GM19452 (cell line): ENCODE measurements around the gene SHROOM2.
"Not testable (repeated sequence)": the region's sequence is repeated elsewhere in the genome, so short reads cannot be mapped to it uniquely, and the experiment has no call there.

Experiments
- ATAC-seq: cut with Tn5 transposase; IDR thresholded peaks from one replicate; pipeline ENCODE4 v1.9.1; 2021; ENCODE audit not compliant: unreplicated experiment

Gene SHROOM2

DNA sequence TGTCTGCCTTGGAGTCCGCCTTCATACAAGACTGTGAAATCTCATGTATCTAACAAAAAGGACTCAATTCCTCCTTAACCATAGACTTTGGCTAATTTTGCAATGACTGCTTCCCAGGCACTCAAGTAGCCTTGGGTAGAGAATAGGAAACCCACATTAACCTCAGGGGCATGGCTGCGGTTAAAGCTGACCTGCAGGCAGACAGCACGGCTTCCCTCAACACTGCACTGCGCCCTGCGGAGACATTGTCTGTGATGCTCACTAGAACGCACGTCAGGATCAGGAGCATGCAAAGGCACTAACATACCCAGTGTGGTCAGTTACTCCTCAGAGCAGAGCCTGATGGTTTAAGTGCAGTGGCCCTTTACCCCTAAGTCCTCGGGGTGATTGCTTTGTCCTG lies 10.3 kb upstream of the SHROOM2 start:
- no peak for ATAC-seq

DNA sequence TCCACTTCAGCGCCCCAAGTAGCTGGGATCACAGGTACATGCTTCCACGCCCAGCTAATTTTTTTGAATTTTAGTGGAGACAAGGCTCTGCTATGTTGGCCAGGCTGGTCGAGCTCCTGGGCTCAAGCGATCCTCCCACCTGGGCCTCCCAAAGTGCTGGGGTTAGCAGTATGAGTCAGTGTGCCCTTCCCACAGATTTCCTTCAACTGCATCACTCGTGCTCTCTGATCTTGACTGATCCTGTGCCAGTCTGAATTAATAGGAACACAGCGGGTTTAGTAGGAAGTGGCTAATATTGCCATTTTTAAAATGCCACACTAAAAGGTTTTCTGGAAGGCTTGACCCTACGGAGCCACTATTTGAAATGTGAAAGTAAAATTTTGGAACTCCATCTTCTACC lies 4.3 kb upstream of the SHROOM2 start:
- ATAC-seq: no peak

DNA sequence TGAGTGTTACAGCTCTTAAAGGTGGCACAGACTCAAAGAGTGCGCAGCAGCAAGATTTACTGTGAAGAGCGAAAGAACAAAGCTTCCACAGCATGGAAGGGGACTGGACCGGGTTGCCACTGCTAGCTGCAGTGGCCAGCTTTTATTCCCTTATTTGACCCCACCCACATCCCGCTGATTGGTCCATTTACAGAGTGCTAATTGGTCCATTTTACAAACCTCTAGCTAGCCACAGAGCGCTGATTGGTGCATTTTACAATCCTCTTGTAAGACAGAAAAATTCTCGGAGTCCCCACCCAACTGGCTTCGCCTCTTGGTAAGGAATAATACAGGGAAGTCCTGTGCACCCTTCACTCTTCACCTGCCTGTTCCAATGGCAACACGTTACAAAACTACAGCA lies 1.9 kb upstream of the SHROOM2 start:
- no peak for ATAC-seq

DNA sequence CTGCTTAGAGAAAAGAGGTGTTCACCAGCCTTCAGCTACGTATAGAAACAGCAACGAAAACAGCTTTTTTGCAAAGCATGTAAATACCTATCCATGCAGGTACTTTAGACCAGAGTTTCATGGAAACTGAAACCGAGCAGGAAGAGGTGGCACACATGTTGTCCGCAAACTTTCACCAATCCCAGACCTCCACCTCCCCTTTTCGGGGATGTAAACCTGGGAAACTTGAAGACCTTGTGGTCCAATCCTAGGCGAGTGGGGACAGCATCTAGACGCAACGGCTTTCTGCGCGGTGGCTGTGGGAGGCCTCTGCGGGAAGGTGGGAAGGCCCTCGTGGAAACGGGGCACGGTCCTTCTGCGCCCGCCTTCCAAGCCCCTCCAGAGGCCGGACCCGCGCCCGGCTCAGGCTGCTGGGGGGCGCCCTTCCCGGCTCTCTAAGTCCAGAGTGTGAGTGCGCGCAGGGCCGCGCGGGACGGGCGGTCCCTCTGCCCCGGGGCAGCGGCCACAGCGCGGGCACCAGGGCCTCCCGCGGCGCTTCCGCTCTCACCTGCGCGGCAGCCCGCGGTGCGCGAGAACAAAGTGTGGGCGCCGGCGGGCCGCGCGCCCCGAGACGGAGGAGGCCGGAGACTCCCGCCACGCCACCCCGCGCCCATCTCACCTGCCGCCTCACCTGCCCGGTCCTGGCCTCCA lies 830 bp upstream of the SHROOM2 start:
- ATAC-seq: no peak

DNA sequence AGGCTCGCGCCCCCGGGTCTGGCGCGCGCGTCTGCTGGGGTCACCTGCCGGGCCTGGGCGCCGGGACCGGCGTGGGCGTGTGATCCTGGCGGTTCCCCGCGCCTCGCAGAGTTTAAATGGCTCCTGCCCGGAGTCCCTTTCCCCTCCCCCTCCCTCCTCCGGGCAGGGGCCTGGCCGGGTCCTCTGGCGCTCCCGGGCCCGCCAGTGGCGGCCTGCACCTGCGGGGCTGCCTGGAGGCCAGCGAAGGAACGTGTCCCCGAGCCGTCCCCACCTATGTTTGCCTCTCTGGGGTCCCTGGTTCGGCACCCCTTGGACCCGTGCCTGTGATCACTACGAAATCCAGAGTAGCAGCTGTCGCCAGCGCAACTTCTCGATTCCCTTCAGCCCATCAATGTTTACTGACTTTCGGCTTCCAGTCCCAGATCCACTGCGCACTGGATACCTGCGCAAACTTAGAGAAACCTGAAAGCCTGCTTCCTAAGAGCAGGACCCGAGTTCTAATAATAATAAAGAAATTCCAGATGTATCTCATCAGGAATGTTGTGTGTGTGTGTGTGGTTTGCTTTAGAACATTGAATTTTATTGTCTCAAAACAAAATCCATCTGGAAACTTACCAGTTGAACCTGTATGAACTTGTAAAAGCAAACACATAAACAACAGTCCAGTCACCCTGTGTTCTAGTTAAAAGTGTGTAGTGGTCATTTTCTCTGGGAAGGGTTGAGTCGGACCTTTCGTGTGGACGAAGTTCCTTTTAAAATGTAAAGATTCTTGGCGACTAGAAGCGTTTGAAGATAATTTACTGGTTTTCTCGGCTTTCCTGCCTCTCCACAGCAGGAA lies 788 bp downstream of the SHROOM2 start:
- no peak for ATAC-seq

DNA sequence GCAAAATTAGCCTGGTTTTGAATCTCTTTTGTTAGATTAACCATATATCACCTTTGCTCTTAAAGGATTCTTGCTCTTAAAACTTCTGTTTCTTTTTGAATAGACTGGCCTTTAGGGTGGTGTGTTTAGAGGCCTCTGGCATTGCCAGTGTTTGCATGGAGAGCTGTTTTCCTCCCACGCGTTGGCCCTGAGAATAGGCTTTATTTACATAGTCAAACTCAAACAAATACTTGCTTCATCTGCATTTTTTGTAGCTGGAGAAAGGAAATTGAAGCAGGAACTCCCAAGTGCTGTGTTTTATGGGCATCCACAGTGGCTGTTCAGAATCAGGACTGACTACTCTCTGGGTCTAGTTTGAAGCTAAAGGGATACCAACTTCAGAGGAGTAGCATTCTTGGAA lies 2.7 kb downstream of the SHROOM2 start:
- no peak for ATAC-seq

DNA sequence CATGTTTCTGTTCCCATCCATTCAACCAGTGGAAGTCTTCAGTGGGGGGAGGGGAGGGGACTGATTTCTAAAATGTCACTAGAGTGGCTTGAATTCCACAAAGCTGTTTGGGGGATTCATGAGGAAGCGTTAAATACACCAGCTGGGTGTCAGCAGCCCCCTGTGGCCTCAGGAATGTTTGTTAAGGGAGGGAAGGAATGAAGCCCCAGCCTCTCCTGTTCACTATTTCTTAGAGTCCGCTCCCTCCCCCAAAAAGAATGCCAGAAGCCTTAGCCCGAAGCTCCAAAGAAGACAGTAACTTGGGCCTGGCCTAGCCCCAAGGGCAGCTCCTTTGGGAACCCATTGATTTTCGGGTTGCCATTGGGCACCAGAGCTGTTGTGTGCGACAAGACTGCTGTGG lies 3.3 kb downstream of the SHROOM2 start:
- no peak for ATAC-seq

DNA sequence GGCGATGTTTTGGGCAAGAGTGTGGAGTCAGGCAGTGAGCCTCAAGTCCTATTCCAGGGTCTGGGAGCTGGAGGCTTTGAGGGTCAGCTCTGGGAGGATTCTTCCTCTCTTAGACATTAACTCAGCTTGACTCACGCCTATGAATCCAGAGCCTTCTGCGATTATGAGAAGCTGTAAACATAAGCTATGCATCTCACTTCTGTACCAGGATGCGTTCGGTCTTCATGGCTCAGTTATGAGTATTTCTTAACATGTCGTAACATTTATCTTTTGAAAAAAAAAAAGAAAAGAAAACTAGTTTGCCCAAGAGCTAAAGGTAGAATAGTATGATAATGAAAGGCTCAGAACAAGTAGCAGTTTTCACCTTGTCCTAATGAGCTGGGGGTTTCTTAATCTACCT lies 4.6 kb downstream of the SHROOM2 start:
- ATAC-seq: no peak

DNA sequence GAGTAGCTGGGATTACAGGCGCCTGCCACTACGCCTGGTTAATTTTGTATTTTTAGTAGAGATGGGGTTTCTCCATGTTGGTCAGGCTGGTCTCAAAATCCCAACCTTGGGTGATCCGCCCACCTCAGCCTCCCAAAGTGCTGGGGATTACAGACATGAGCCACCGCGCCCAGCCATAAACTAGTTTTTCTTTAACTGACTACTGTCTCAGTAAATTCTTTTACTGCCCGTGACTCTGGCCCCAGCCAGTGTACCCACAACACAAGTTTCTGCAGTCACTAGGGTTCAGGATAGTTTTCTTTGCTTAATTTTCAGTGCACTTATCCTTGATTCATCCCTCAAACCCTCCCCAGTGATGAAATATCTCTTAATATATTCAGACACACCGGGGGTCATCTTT lies 8.3 kb downstream of the SHROOM2 start:
- ATAC-seq: no peak

DNA sequence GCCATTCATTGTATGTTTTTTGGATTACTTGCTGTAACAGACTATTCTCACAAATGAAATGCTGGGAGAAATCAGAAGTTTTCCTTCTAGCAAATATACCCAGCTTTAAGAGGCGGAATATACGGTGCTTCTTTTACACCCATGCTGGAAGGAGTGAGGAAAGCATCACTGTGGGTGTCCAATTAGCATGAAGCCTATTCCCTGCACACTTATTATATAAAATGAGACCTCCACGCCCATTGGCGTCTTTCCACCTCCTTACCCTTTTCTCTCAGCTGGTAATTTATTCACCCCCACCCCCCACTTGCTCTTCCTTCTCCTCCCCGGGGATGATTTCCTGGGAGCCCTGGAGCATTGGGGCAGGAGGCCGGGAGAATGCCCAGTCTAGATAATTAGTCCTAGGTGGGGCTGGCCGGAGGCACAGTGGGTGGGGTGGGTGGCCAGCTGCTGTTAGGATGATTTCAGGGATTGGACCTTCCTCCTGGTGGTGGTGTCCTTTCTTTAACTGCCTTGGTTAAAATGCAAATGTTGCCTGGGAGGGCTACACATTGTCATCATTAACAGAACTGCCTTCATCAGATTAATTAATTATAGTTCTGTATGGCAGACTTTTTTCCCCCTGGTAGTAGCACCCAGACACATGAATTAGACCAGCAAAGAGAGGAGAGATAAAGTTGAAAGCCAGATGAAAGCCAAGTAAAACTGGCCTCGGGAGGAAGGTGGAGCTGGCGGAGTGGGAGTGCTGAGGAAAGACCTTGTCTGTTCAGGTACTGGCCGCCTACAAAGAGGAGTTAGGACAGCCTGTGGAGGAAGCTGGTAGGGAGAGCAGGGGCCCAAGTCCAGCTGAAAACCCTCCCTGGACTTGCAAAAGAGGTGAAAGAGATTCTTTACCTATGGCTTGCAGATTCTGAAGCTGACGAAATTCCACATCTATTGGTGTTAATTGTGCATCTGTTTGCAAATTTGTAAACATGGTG lies 11.4 kb downstream of the SHROOM2 start:
- no peak for ATAC-seq

DNA sequence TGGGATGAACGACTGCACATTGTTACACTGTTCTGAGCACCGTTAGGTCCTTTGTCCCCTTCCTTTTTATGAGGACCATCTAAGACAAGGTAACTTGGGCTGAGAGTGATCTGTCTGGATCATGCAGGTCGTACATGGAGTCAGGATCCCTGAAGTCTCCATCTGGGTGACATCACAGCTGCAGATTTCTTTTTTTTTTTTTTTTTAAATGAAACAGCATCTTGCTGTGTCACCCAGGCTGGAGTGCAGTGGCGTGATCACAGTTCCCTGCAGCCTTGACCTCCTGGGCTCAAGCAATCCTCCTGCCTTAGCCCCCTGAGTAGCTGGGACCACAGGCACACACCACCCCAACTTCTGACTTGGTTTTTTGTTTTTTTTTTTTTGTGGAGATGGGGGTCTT lies 16.5 kb downstream of the SHROOM2 start:
- ATAC-seq: no peak

DNA sequence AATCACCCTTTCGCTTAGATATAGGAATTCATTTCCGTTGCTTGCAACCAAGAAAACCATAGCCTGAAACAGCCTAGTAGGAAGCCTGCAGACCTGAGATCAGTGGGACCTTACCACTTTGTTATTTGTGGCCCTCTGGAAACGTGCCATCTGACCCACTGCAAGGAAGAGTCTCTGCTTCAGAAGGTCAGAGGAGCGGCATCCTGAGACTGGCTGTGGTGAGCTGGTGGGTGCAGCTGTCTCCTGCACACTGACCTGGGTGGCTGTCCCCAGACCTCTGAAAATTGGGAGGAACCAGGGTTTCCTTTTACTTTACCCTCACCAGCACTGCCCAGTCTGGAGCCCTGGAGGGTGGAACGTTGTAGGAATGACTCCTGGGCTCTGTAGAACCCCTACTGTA lies 18.2 kb downstream of the SHROOM2 start:
- no peak for ATAC-seq

DNA sequence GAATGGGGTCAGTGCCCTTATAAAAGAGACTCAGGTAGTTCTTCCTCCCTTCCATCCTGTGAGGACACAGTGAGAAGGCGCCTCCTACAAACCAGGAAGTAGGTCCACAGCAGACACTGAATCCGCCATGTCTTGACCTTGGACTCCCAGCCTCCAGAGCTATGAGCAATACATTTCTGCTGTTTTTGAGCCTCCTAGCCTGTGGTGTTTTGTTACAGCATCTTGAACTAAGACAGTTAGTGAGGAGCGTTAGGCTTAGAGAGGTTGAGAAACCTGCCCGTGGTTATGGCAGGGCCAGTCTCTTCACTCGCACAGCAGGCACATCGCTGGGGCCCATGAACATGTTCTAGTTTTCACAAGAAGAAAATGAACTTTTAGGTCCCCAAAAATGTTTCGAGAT lies 19.7 kb downstream of the SHROOM2 start:
- ATAC-seq: no peak

DNA sequence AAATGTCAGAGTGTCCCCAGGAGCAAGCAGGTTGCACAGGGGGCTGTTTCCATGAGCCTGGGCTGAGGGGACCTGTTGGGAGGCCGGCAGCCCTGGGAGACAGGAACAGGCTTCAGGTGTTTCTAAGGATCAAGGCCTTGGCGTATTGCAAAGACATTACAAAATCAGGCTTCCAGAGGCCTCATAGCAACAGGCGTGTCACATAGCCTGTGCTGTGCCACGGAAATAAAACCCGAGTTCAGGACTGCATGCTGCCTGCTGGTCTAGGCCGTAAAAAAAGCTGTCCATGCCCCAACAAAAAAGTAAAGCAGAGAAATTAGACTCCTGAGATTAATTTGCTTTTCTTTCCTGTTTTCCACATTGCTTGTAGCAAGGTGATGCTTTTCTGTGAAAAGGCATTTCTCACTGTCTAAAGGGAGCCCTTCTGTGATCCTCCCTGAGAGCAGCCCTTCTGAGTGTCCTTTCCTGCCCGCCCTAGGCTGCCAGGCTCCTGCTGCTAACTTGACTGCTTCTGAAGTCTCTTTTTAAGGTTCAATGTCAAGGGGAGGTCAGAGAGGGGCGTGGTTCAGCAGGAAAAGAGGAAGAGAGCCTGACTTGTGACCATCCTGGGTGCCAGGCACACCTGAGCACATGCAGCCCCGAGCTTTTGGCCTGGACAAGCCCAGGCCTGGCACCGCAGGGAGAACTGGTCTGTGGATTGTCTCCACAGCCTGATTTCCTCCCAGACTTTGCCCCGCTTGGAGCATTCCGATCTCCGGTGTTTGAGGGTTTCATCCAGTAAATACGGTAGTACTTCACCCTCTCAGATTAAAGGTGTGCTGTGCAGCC lies 21.3 kb downstream of the SHROOM2 start:
- ATAC-seq: no peak

DNA sequence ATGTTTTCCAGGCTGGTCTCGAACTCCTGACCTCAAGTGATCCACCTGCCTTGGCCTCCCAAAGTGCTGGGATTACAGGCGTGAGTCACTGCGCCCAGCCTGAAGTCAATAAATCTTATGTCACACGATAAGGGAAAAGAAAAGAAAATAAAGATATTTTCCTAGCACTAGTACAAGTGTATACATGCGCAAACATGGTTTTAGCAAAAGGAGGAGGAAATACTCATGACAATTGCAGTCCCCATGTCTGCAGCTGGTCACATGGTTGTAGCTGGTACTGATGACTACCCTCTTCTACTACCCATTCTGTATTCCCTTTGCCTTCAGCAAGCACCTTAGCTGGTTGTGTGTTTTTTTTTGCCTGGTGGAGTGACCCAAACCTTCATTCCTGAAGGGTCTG lies 23.6 kb downstream of the SHROOM2 start:
- ATAC-seq: not testable (repeated sequence)

DNA sequence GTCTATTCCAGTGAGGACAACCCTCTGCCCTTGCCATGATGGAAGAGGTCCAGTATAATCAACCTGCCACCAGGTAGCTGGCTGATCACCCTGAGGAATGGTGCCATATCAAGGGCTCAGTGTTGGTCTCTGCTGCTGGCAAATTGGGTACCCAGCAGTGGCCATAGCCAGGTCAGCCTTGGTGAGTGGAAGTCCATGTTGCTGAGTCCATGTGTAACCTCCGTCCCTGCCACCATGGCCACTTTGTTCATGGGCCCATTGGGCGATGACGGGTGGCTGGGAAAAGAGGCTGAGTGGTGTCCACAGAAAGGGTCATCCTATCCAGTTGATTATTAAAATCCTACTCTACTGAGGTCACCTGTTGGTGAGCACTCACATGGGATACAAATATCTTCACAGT lies 24.9 kb downstream of the SHROOM2 start:
- ATAC-seq: not testable (repeated sequence)

DNA sequence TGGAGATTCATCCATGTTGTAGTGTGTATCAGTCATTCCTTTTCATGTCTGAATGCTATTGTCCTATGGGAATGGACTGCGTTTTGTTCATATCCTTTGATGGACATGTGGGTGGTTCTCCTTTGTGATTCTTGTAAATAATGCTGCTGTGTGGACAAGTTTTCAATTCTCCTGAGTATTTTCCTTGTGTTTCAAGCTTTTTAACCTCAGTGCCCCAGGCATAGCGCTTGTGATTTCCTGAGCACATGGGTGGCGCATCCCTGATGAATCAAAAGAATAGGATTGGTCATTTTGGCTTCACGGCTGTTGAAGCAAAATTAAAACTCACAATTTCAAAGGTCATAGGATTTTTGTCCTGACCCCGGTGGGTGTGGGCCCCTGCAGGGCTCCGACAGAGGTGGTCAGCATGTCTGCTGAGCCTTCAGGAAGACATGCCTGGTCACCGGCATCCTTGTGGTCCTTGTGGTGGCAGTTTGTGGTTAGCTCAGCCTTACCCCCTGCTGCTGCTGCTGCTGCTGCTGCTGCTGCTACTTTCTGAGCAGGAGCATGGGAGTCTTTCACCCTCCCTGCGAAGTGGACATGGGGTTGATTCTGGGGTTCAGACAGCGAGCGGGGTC lies 30.0 kb downstream of the SHROOM2 start:
- ATAC-seq: no peak

DNA sequence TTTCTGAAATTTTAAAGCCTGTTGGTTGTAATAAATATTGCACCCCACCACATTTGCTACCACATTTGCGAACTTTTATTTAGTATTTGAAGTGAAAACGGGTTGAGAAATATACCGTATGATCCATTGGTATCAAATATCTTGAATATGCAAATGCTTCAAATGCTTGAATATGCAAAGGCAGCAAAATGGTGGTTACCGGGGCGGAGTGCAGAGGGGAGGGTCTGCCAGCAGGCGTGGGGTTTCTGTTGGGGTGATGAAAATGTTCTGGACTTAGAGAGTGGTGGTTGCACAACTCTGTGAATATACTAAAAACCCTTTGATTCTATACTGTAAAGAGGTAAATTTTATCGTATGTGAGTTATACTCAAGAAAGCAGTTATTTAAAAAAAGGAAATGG lies 35.3 kb downstream of the SHROOM2 start:
- ATAC-seq: no peak

DNA sequence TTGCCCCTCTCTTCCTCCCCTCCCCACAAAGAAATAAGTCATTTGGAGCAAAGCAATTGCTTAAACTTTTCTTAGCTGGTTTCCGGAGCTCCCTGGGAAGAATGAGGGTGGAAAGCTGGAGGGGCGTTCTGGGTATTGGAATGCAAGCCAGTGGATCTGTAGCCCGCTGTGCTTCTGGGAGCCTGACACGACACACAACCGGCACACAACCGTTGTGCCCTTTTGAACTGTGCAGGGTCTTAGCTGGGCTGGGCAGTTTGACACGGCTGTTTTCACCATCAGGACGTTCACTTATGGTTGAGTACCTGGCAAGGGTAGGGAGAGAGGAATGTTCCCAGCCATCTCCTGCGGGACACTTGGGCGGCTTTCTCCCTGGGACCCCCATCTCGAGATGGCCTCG lies 38.3 kb downstream of the SHROOM2 start:
- ATAC-seq: no peak

DNA sequence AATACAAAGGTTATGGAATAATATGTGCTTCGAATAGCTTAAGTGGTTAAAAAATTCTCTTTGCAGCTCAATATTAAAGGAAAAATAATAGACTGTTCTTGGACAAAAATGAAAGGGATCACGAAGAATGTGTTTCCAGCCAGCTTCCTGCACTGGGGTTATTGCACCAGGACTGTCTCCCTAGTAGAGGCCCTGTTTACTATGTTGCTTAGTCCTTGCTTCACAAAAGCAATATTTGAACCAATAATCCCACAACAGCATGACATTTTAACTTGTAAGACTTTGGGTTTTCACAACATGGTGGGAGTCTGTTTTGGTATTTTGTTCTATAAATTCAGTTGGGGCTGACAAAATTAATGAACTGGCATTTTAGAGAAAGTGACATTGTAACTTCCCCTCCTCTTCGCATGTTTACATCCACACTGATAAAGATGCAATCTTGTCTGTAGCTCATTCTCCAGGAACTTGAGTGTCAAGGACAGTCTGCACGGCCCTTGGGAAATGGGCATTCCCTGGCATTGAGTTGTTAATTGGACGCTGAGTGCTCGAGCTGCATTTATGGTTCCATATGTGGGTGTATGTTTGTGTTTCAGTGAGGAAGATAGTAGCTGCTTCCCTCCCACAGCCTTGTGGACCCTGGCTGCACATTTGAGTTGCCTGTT lies 39.0 kb downstream of the SHROOM2 start:
- ATAC-seq: no peak
